SKM-1 (cell line): ENCODE data around the gene MLLT3.

ENCODE experiments used
- DNase-seq: peaks from one replicate; lab custom pipeline; 2025; ENCODE audit not compliant: unreplicated experiment; lab: John Stamatoyannopoulos, UW

The MLLT3 gene

GRCh38 chr9:20518737-20519136 is 103.6 kb downstream of the MLLT3 start:
- DNase-seq, result no peak

GRCh38 chr9:20513126-20513913 is 109.0 kb downstream of the MLLT3 start:
- no peak for DNase-seq

GRCh38 chr9:20512636-20513035 is 109.7 kb downstream of the MLLT3 start:
- DNase-seq, result no peak

- no peak for DNase-seq
These were observed 110.2 kb downstream of the MLLT3 start for GRCh38 chr9:20512106-20512505.

GRCh38 chr9:20511686-20512085 is 110.6 kb downstream of the MLLT3 start:
- DNase-seq, result no peak

GRCh38 chr9:20509466-20509865 is 112.8 kb downstream of the MLLT3 start:
- no peak for DNase-seq

GRCh38 chr9:20508242-20508641 is 114.1 kb downstream of the MLLT3 start:
- no peak for DNase-seq

GRCh38 chr9:20507431-20507830 is 114.9 kb downstream of the MLLT3 start:
- peak; percentile 12 for DNase-seq

- DNase-seq, result no peak
These were observed 116.0 kb downstream of the MLLT3 start for GRCh38 chr9:20506099-20506900.

GRCh38 chr9:20505574-20505973 is 116.7 kb downstream of the MLLT3 start:
- no peak for DNase-seq

GRCh38 chr9:20504930-20505329 is 117.4 kb downstream of the MLLT3 start:
- no peak for DNase-seq

GRCh38 chr9:20500101-20500500 is 122.2 kb downstream of the MLLT3 start:
- DNase-seq, result no peak

GRCh38 chr9:20499013-20499412 is 123.3 kb downstream of the MLLT3 start:
- no peak for DNase-seq

- DNase-seq, result no peak
These were observed 126.0 kb downstream of the MLLT3 start for GRCh38 chr9:20496328-20496727.

- DNase-seq, result no peak
These were observed 127.2 kb downstream of the MLLT3 start for GRCh38 chr9:20495098-20495497.

GRCh38 chr9:20494035-20494434 is 128.3 kb downstream of the MLLT3 start:
- no peak for DNase-seq

- no peak for DNase-seq
These were observed 129.5 kb downstream of the MLLT3 start for GRCh38 chr9:20492772-20493171.

- no peak for DNase-seq
These were observed 130.7 kb downstream of the MLLT3 start for GRCh38 chr9:20491612-20492011.

GRCh38 chr9:20490246-20490834 is 132.0 kb downstream of the MLLT3 start:
- DNase-seq, result no peak

- no peak for DNase-seq
These were observed 133.6 kb downstream of the MLLT3 start for GRCh38 chr9:20488691-20489090.

- no peak for DNase-seq
These were observed 135.7 kb downstream of the MLLT3 start for GRCh38 chr9:20486552-20486951.

GRCh38 chr9:20481437-20481836 is 140.9 kb downstream of the MLLT3 start:
- no peak for DNase-seq
